Urothelium cell line (cell line): ENCODE data around the gene NOVA1.
A peak's percentile ranks its signal among the peaks of the same experiment; 100 is the strongest.

ENCODE experiments used
- DNase-seq: peaks from one replicate; pipeline ENCODE4 v3.0.0; 2011; ENCODE audit warnings: low spot score, mixed read lengths
- FAIRE-seq: peaks from 2 replicates; lab custom pipeline; 2011; peaks lifted over from hg19 to GRCh38; lab: Jason Lieb, UNC

NOVA1 gene

DNA sequence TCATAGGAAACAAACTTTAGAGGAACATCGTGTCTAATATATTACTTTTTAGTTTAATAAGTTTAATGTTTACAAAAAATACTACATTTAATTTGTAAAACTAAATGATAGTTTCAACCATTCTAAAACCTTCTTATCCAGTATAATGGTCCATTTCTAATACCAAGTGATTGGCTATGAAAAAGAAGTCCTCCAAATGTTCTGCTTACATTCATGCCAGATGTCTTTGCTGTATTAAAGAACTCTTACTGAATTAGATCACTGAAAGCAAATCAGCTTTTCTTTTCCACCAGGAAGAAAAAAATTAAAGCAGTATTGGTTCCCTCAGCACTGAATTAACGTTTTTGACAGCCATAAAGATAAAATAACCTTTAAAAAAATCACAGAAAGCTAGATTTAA lies 3.7 kb downstream of the NOVA1 start:
- DNase-seq (no peak), FAIRE-seq (no peak)

DNA sequence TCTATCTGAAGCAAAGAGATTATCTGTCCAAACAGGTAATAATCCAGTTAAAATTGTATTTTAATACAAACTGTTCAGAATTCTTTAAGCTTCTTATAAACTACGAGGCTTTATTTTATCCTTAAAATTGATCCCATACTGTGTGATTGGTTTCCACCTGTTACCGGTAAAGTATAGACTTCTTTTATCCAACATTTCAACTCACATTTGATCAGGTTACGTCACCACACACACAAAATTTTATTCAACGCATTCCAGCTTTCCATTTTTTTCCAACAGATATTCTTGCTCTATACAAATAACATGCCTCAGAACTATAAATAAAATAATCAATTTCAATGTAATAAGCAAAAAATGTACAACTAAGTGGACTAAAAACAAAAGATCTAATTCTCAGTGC lies 4.5 kb downstream of the NOVA1 start:
- DNase-seq: no peak
- FAIRE-seq: no peak

DNA sequence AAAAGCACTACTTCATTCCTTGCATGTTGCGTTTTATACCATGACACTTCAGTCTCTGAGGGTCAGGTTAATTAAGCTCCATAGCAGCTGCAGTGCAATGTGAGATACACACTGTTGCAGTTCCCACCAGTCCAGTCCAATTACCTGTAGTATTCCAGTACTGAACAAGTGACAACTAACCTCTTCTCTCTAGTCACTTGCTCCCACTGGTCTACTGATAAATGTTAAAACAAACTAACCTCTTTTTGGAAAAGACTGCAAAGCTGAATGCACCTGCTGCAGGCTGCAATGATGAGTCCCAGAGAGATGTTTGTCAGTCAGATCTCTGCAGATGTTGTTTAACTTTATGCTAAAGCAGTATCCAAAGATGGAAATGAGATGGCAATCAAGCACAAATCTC lies 7.9 kb downstream of the NOVA1 start:
- FAIRE-seq (no peak), DNase-seq (no peak)

DNA sequence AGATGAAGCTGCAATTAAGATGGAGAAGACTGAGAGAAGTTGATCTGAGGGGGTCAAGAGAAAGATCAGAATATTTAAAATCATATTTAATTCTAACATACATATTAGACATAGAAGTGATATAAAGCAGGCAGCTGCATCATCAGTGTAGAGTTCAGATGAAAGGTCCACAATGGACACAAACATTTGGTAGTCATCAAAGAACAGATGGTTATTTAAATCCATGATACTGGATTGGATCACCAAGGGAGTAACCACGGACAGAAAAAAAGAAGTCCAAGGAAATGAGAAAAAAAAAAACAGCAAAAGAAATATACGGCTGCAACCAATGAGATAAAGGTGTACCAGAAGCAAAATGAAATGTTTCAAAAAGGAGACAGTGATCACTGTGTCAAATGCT lies 20.1 kb downstream of the NOVA1 start:
- DNase-seq: no peak
- FAIRE-seq: no peak

DNA sequence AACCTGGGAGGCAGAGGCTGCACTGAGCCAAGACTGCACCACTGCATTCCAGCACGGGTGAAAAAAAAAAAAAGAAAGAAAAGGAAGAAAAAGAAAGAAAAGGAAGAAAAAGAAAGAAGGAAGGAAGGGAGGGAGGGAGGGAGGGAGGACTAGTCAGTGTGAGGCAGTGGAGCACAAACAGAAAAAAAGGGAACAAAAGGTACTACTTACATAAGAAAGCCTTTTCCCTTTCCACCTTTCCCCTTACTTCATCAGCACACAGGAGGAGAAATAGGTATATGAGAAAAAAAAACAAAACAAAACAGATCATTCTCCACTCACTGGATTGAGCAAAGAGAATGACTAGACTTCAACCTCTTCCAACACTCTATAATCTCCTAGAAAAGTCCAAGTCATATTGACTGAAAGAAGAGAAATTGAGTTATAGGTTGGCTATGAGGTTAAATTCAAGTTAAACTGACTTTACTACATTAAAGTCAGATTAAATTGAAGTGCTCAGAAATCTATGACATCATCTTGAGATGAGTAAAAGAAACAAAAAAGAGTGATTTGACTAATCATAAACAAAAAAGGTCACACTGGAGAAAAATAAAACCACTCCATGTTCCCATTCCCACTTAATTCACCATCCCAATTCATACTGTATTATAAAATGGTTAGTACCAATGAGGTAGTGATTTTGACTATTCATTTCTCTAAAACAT lies 43.6 kb downstream of the NOVA1 start:
- no peak for FAIRE-seq
- no peak for DNase-seq

DNA sequence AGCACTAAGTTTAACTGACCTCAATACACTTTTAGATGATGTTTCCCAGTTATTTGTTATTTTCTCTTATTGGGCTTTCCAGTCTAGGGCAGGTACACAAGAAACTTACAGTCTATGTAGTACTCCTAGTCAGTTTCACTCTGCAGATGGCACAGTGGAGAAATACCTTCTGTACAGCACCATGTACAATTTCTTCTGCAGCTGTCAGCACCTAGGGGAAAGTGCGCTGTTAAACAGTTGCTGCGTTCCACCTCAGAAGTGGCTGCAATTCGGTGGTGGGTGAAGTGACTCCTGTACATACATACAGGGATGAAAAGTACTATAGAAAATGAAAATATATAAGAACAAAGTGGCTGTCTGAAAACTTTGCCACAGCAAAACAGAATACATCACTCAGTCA lies 48.3 kb downstream of the NOVA1 start:
- DNase-seq (no peak), FAIRE-seq (no peak)

DNA sequence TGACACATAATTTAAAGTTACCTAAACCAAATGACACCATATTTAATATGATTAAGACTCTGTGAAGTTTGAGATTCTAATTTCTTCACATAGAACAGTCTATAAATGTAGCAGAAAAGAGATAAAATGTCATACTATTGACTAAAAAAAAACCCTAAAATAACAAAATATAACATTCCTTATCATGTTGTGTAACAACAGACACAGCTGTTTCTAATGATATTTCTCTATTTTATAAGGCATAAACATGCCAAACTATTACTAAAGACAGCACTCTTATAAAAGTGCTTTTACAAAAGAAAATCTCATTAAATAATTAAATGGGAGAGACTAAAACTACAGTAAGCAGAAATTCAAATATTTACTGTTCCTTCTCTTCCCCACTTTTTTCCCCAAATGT lies 49.4 kb downstream of the NOVA1 start:
- no peak for DNase-seq
- no peak for FAIRE-seq

DNA sequence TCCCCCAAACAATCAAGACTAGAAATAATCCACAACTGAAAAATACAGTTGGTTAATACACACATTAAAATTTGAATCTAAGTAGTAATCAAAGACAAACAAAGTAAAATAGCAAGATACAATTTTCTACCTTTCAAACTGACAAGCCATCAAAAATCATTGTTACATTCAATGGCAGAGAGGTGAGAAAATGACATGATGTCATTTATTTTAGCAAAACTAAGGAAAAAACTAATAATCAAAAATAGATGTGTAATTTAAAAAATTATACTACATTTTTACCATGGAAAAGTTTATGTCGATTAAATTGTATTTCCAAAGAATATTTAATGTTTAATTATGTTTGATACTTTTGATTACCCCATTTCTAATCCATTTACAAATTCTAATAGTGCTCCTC lies 59.7 kb downstream of the NOVA1 start:
- FAIRE-seq: no peak
- DNase-seq: no peak

DNA sequence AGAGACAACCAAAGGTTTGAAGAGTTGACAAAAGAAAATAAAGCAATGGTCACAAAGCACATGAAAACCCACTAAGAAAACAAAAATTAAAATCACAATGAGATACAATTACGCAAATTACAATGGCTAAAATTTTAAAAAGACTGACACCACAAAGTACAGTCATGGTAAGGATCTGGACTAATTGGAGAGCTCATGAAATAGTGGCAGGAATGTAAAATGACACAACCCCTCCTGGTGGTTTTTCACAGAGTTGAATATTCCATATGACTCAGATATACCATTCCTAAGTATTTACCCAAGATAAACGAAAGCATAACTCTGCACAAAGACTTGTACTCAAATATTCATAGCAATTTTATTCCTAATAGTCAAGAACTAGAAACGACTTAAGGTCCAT lies 65.9 kb downstream of the NOVA1 start:
- DNase-seq (peak; percentile 6), FAIRE-seq (no peak)

DNA sequence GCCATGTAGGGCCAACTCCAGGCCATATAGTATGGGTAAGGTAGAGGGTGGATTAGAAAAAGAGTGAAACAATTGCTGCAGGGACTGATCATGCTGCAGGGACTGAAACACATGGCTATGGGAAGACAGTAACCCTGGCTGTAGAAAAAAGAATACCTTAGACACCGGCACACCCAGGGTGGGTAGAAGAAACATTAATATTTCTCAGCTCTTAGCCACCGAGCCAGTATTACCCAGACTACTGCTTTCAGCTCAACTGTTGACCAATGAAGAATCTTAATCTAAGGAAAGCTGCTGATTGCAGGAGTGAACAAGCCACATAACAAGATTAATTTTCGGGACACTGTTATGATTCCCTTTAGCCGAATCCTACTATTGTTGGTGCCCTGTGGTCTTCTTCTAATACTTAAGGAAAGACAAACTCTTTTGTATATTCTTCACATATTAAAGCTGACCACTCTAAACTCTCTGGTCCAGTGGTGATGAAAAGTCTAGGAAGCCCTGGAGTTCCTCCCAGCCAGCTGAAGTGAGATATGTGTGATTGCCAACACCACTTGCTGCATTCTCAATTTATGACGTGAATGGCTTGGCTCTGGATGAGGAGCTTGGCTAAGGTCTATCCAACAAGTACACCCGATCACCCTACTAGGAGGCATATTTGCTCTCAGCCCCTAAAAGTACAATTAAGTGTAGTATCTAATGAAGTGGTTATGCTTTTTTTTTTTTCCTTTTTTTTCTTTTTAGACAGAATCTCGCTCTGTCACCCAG lies 69.2 kb downstream of the NOVA1 start:
- DNase-seq (no peak), FAIRE-seq (no peak)

DNA sequence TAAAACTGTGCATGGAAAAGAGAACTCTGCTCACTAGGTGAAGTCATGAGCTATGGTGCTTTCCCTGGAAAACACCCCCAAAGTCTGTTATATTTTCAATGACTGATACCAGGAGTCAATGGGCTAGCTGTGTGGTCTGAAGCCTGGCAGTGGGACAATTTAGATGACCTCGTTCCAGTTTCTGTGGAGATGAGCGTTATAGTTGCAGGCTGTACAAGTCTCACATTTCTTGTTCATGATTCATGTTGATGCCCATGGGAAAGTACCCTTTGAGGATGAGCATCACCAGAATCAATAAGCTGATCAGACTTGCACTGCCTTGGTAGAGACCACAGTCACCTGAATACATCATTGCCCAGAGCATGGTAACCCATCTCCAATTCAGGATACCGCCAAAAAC lies 70.7 kb downstream of the NOVA1 start:
- DNase-seq (no peak), FAIRE-seq (no peak)

DNA sequence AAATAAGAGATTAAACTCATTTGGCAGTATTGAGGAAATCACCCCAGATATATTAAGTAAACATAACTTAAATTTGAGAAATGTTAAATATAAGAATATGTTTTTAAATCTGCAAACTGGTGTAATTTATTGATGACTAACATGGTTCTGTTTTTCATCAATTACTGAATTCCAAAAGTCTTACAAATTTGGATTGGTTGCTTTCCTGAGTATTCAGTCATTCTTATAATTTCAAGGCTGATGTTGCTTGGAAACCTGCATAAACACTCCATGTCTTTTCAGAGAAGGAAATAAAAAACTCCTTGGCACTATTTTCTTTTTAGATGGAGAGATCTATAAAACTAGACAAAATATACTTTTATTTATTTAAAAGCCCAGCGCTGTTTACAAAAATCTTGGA lies 71.7 kb downstream of the NOVA1 start:
- no peak for DNase-seq
- FAIRE-seq: no peak

DNA sequence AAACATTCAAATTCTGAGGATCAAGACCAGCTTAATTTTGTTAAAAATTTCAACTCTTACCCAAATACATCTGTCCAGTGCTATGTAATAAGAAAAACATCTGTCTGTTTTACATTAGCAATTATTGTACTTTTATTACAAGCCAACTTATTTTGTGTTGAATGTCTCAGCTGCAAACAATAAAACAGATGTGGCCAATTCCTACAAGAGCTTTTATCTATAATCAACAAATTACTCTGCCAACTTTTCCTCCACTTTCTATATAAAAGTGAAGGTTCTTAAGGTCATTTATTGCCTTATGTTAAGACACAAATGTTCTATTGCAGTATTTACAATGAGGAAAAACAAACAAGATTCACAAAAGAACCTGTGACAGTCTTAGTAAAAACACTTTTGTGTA lies 72.7 kb downstream of the NOVA1 start:
- FAIRE-seq (no peak), DNase-seq (no peak)

DNA sequence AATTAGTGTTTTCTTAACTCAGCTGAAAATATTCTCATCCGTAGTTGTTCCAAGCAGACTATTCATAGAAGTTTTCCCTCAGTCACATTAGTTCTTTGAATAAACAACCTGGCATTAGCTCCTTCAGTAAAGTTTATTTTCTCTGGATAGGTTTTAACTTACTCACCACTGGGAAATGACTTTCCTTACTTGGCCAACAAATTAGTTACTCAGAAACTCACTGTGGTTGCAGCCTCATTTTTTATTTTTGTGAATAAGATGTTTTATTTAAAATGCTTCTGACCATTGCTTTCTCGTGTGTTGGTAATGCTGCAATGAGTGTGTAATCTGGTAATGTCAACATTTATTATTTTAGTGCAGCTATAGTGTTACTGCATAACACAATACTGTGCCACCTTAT lies 74.9 kb downstream of the NOVA1 start:
- FAIRE-seq (no peak), DNase-seq (no peak)

DNA sequence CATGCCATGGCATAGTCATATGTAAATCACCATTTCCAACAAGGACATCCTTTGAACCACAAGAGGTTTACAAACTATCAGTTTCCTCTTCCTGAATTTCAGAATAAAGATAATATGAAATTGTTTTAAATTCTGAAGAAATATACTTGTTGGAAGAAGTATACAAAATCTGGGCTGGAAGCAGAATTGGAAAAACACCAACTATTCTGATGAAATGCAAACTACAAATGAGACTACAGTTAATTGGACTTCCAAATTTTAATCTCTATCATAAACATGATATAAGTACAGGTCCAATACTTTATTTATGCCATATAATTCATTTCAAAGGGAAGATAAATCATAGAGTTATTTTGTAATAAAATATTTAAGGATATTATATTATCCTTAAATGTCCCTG lies 80.1 kb downstream of the NOVA1 start:
- no peak for FAIRE-seq

DNA sequence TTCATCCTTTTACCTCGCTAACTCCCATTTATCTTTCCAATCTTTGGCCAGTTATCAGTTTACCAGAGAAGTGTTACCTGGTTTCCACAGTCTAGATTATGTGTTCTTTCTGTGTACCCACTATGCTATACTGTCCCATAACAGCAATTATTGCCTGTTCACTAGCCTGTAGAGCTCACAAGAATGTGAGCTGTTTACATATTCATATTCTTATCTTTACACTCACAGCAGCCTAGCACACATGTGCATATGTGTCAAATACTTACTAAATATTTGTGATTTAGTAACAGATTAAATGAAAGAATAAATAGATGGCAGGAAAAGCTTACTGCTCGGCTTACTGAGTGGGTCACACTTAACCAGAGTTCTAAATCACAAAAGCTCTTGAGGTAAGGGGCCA lies 97.8 kb downstream of the NOVA1 start:
- FAIRE-seq: no peak
- DNase-seq: no peak

More for the DNA sequence above, 80.1 kb downstream of the NOVA1 start:
- no peak for DNase-seq

DNA sequence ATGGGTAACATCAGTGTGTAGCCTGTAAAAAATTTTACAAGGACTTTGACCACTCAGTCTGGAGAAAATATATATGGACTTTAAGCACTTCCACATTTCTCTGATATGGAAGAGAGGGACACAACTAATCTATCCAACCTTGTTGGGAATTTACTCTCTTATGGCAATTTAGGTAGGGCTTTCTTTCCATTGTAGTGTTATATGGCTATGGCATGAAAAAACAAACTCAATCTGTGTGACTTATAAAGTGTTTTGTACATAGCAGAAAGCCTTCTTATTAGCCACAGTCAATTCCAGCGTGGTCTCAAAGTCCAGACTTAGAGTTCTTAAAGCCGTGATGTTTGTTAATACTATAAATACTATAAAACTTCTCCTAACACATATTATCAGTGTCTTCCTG lies 98.3 kb downstream of the NOVA1 start:
- DNase-seq: no peak
- no peak for FAIRE-seq

DNA sequence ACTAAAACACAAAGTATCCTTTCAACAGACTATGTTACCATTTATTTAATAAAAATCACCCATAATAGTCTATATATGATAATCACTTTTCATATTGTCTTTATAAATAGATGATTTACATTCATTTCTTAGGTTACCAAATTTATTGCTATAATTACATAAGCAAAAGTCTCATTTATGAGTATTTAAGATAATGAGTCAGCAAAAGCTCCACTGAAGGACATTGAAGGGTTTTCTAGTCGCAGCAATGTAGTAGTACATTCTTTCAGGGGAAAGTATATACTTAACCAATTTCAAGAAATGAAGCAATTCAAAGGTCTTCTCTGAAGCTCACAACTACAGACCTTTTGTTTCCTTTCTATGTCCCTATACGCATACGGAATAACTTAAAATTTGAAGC lies 110.9 kb downstream of the NOVA1 start:
- DNase-seq (no peak), FAIRE-seq (no peak)

DNA sequence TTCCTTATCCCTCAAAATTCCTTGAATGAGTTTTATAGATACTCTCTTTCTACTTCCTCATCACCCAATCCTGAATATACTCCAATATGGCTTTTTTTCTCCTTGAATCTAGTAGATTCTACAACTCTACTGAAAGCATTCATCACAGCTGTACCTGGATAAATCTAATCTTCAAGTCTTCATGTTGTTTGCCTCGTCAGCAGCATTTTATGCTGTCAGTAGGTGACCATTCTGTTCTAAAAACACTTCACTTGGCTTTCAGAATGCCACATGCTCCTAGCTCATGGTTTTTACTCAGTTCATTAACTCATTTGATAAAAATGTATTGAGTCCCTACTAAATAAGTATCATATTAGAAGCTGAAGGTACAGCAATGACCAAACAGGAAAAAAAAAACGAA lies 113.3 kb downstream of the NOVA1 start:
- DNase-seq (no peak), FAIRE-seq (no peak)

DNA sequence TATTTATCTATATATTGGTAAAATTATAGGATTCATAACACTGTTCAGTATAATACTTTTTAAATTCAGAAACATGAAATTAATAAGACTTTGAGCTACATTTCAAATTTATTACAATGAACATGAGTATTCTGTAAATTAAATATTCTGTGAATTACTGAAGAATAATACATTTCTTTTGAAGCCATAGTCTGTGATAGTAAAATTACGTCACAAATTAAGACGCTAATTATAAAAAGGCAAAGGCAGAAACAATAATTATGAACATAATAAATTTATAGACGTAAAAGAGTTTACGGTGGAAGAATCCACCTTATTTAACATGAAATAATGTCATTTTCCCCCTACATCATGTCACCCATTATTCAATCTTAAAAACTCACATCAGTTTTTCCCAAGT lies 118.9 kb downstream of the NOVA1 start:
- FAIRE-seq: no peak
- no peak for DNase-seq

DNA sequence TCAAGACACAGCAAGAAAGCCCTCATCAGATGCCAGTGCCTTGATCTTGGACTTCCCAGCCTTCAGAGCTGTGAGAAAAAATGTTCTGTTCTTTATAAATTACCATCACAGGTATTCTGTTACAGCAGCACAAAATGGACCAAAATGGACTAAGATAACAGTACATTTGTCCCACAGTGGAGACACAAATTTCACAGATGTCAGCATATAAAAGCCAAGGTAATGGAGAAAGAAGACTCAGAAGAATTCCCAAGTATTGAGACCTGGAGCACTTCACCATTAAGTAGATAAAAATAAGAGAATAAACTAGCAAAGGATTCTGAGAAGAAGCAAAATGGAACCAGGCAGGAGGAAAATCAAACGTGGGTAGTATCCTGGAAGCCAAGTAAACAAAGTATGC lies 131.0 kb downstream of the NOVA1 start:
- FAIRE-seq (no peak), DNase-seq (no peak)

DNA sequence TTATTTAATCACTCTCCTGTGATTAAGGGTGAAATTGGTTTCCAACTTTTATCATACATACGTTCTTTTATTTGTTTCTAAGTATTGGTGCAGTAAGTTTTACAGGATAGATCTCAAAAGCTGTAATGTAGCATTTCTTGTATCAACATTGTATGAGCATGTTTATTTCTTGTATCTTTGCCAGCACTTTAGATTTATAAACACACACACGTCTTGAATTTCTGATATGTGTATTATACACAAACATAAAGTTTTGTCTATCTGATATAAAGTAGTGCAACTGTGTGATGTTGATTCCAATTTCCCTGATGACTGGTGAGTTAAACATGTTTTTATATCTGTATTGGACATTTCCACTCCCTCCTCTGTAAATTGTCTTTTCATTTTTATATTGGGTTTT lies 134.7 kb downstream of the NOVA1 start:
- FAIRE-seq (no peak), DNase-seq (no peak)

DNA sequence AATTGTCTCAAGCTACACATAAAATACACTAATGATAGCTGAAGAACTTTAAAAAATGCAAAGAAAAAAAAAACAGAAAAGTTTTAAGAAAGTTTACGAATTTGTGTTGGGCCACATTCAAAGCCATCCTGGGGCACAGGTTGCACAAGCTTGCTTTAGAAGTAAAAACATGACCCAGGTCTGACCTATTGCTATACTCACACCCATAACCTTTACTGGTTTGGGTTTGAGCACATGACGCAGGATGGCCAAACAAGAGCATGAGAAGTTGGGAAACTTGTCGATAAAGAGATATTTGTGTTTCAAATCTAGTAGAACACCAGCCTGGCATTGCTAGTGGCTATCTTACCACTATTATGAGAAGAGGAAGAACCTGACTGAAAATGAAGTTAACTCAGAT lies 143.7 kb downstream of the NOVA1 start:
- FAIRE-seq (no peak), DNase-seq (no peak)
